H1 (cell line): Measurements from ENCODE around the gene MRPL22. TPM values are rescaled to one million over a fixed set of nuclear protein-coding genes. Genes with fewer than 3 reads are reported as not detected.

ENCODE experiments used
- ATF2 ChIP-seq: IDR thresholded peaks from 2 replicates; pipeline ENCODE4 v1.6.1; 2012; ENCODE audit warnings: low read length, inconsistent platforms
- RNF2 ChIP-seq: fragments of 200-900, 300-1000 bp; sonication (generic); IDR thresholded peaks from 2 replicates; pipeline ENCODE4 v1.7.1; 2016; ENCODE audit warnings: borderline replicate concordance, low read depth, mild to moderate bottlenecking, antibody characterized with exemption, low read length; ENCODE audit not compliant: poor library complexity, severe bottlenecking; ENCODE audit errors: missing control alignments
- polyA plus RNA-seq, 7 experiments: library from polyadenylated mRNA; depleted of rRNA in 3 of 7; stranded (reverse) in 5 of 7; unstranded in 2 of 7; fragments of >200 nt in 5 of 7; fragments of 200-250 nt in 2 of 7; gene quantifications; 1 replicate in 5 of 7; 2 replicates in 1 of 7; 4 replicates in 1 of 7; pipeline versions ENCODE4 v1.2.1 to v1.2.3, GENCODE V29; 2011 to 2013; ENCODE audit warnings: missing spikeins in 2 of 7, mixed read lengths in 2 of 7
- total RNA-seq: library from RNA; stranded (reverse); fragmentation: NEBNext Ultra II Directional; extraction: Animal tissue kit (Norgen Biotek cat#: 25700); gene quantifications from 2 replicates; pipeline ENCODE4 v1.2.1, GENCODE V29; 2021

MRPL22 gene
- total and polyA plus RNA-seq, 2 of the 8 experiments (the other 6 are each of a cell fraction or from before 2014, with no cell fraction given) = 46.8 to 65.6 TPM

GRCh38 chr5:154971501-154971900 lies 30.6 kb downstream of the MRPL22 start (continued):
- TF ChIP-seq ATF2 (no peak), RNF2 (no peak)
